ENCODE results near the gene PTAFR.
A peak's percentile ranks its signal among the peaks of the same experiment; 100 is the strongest.
"Not testable (repeated sequence)": the region's sequence is repeated elsewhere in the genome, so short reads cannot be mapped to it uniquely, and the experiment has no call there.

Gene PTAFR

DNA sequence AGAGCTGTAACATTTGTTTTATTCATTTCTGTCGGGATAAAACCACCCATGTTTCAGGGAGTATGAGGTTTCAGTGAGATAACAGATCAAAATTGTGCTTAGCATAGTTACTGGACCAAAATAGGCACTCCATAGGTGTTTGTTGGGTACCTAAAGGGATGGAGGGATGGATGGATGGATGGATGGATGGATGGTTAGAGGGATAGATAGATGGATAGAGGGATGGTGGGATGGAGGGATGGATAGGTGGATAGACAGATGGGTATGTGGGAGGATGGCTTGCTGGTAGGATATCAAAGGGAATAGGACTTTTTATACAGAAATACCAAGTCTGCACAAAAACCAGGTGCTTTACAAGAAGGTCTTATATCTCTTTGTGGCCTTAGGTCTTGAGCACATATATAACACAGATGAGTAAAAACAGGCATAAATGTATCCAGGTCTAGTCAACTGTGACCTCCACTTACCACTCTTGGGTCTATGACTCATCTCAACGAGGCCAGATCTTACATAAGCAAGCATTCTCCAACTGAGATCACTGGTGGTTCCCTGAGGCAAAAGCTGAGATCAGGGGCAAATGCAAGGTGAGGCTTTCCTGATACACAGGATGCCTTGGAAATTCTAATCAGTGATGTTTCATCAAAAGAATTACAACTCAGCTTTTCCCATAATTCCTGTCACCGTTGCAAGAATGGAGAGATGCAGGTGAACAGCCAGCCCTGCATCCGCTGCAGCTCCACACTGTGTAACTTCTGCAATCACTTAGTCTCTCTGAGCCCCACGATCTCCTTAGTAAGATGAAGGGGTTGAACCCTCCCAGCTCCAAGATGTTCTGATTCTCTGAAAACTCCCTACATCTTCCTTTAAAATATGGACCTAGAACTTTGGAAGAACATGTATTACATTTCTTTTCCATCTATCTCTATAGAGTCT, 32.0 kb downstream of the PTAFR start:
- H3K36me3 Mint-ChIP-seq (ENCODE audit: low read depth), result no peaks in the 10 kb centered on the region
- no peaks in the 10 kb centered on the region for H3K9me3 Mint-ChIP-seq
- H3K4me1 Mint-ChIP-seq (ENCODE audit: low read depth), result peaks cover 4% of the 10 kb centered on the region
- peaks cover 54% of the 10 kb centered on the region for H3K27me3 Mint-ChIP-seq (ENCODE audit: low read depth)
- no peak overlapping the region for H3K27ac Mint-ChIP-seq
- no peak overlapping the region for H3K4me3 Mint-ChIP-seq
- DNase-seq (ENCODE audit: low spot score), result peak; percentile 58

DNA sequence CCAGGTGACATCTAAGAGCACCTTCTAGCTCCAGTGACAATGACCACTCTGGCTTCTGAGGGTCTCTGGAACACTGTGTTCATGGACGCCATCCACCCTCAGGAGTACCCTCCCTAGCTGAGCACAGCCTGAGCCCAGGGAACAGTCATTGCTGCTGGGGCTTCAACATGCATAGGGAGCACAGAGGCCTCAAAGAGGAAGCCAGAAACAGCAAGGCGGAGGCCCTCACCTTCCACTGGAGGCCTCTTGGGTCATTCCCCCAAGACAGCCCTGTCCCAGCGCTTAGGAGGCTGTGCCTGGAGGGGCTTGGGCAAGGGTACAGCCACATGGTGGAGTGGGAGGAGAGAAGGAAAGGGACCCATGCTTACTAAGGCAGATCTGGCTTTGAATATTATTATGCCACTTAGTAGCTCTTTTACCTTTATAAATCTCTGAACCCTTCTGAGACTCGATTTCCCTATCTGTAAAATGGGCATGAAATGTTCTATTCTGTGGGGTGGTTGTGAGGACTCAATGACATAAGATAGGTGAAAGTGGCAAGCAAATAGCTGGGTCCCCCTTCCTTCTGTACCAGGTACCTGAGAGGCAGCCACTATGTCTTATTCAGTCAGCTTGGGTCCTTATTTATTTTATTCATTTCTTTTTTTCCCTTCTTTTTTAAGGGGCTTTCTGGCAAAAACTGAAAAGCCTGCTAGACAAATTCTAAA, 32.8 kb downstream of the PTAFR start:
- peaks cover 61% of the 10 kb centered on the region for H3K27me3 Mint-ChIP-seq (ENCODE audit: low read depth)
- H3K36me3 Mint-ChIP-seq (ENCODE audit: low read depth), result no peaks in the 10 kb centered on the region
- H3K4me1 Mint-ChIP-seq (ENCODE audit: low read depth), result peaks cover 4% of the 10 kb centered on the region
- no peak for DNase-seq (ENCODE audit: low spot score)
- no peak overlapping the region for H3K27ac Mint-ChIP-seq
- no peak overlapping the region for H3K4me3 Mint-ChIP-seq
- H3K9me3 Mint-ChIP-seq, result no peaks in the 10 kb centered on the region

DNA sequence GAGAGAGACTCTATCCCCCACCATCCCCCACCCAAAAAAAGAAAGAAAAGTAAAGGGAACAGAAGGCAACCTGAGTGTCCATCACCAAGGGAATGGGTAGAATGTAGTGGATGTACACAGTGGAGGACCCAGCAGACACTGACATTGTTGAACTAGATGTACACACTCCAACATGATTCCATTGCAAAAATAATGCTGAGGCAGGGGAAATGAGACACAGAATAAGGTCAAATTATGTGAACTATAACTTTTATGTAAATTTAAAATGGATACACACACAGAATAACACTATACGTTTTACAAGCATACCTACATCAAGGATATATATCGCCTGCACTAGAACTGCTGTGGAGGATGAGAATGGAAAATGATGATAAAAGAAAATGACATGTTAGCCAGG, 34.8 kb downstream of the PTAFR start:
- H3K9me3 Mint-ChIP-seq, result no peaks in the 10 kb centered on the region
- no peak overlapping the region for H3K4me3 Mint-ChIP-seq
- no peak for DNase-seq (ENCODE audit: low spot score)
- no peak overlapping the region for H3K27ac Mint-ChIP-seq
- peaks cover 4% of the 10 kb centered on the region for H3K4me1 Mint-ChIP-seq (ENCODE audit: low read depth)
- H3K27me3 Mint-ChIP-seq (ENCODE audit: low read depth), result peaks cover 66% of the 10 kb centered on the region
- H3K36me3 Mint-ChIP-seq (ENCODE audit: low read depth), result no peaks in the 10 kb centered on the region

- H3K27ac Mint-ChIP-seq; H3K36me3 Mint-ChIP-seq (ENCODE audit: low read depth): not testable (repeated sequence)
- H3K27me3 Mint-ChIP-seq (ENCODE audit: low read depth), result peaks cover 73% of the 10 kb centered on the region
Measured at GRCh38 chr1:28139866-28140265, 36.6 kb downstream of the PTAFR start.

GRCh38 chr1:28139025-28139712, 37.3 kb downstream of the PTAFR start:
- peaks cover 1% of the 10 kb centered on the region for H3K4me1 Mint-ChIP-seq (ENCODE audit: low read depth)
- no peak for DNase-seq (ENCODE audit: low spot score)
- peaks cover 75% of the 10 kb centered on the region for H3K27me3 Mint-ChIP-seq (ENCODE audit: low read depth)
- no peak overlapping the region for H3K4me3 Mint-ChIP-seq
- no peaks in the 10 kb centered on the region for H3K9me3 Mint-ChIP-seq
- H3K36me3 Mint-ChIP-seq (ENCODE audit: low read depth), result no peaks in the 10 kb centered on the region
- no peak overlapping the region for H3K27ac Mint-ChIP-seq

More at GRCh38 chr1:28139866-28140265, 36.6 kb downstream of the PTAFR start:
- DNase-seq (ENCODE audit: low spot score); H3K9me3 Mint-ChIP-seq; H3K4me3 Mint-ChIP-seq; H3K4me1 Mint-ChIP-seq (ENCODE audit: low read depth): not testable (repeated sequence)

- Mint-ChIP-seq H3K27ac (no peak overlapping the region), H3K4me1 (ENCODE audit: low read depth) (no peaks in the 10 kb centered on the region), H3K4me3 (no peak overlapping the region), H3K27me3 (ENCODE audit: low read depth) (peaks cover 79% of the 10 kb centered on the region), H3K9me3 (no peaks in the 10 kb centered on the region), H3K36me3 (ENCODE audit: low read depth) (no peaks in the 10 kb centered on the region)
- no peak for DNase-seq (ENCODE audit: low spot score)
Measured at GRCh38 chr1:28136922-28137613, 39.4 kb downstream of the PTAFR start.

- H3K27ac Mint-ChIP-seq, result no peak overlapping the region
- no peaks in the 10 kb centered on the region for H3K4me1 Mint-ChIP-seq (ENCODE audit: low read depth)
- DNase-seq (ENCODE audit: low spot score), result no peak
- H3K27me3 Mint-ChIP-seq (ENCODE audit: low read depth), result peaks cover 78% of the 10 kb centered on the region
- no peaks in the 10 kb centered on the region for H3K36me3 Mint-ChIP-seq (ENCODE audit: low read depth)
- no peaks in the 10 kb centered on the region for H3K9me3 Mint-ChIP-seq
- H3K4me3 Mint-ChIP-seq, result no peak overlapping the region
Measured at GRCh38 chr1:28136169-28136921, 40.1 kb downstream of the PTAFR start.

- DNase-seq (ENCODE audit: low spot score), result no peak
- Mint-ChIP-seq H3K4me3 (no peak overlapping the region), H3K4me1 (ENCODE audit: low read depth) (no peaks in the 10 kb centered on the region), H3K9me3 (no peaks in the 10 kb centered on the region), H3K27me3 (ENCODE audit: low read depth) (peaks cover 85% of the 10 kb centered on the region), H3K36me3 (ENCODE audit: low read depth) (no peaks in the 10 kb centered on the region), H3K27ac (no peak overlapping the region)
Measured at GRCh38 chr1:28135371-28136168, 40.9 kb downstream of the PTAFR start.

DNA sequence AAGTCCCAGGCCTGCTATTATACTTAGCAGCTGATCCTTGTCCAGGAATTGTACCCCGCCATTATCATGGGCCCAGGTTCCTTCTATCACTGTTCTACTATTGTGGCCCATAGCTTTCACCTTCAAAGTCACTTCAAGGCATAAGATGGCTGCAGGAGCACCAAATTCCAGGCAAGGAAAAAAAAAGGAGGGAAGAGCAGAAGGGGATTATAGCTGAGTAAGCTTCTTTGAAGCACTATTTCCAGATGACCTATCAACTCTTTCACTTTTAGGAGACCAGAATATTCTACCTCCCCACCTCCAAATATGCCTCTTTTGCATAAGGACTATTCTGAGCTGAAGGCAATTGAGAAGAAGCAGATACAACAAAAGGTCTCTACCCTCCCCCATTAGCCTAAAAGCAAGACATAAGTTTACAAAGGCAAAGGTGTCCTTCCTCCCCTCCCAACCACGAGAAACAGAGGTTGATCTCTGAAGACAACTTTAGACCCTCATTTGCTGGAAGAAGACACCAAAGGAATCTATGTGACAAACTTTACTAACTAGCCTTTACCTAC, 41.8 kb downstream of the PTAFR start:
- Mint-ChIP-seq H3K27me3 (ENCODE audit: low read depth) (peaks cover 89% of the 10 kb centered on the region), H3K9me3 (no peaks in the 10 kb centered on the region), H3K4me3 (no peak overlapping the region), H3K27ac (no peak overlapping the region), H3K4me1 (ENCODE audit: low read depth) (no peaks in the 10 kb centered on the region), H3K36me3 (ENCODE audit: low read depth) (no peaks in the 10 kb centered on the region)
- DNase-seq (ENCODE audit: low spot score), result no peak

GRCh38 chr1:28132171-28133167, 44.0 kb downstream of the PTAFR start:
- no peaks in the 10 kb centered on the region for H3K36me3 Mint-ChIP-seq (ENCODE audit: low read depth)
- no peaks in the 10 kb centered on the region for H3K4me1 Mint-ChIP-seq (ENCODE audit: low read depth)
- no peak for DNase-seq (ENCODE audit: low spot score)
- no peak overlapping the region for H3K27ac Mint-ChIP-seq
- H3K4me3 Mint-ChIP-seq, result no peak overlapping the region
- no peaks in the 10 kb centered on the region for H3K9me3 Mint-ChIP-seq
- H3K27me3 Mint-ChIP-seq (ENCODE audit: low read depth), result peaks cover 89% of the 10 kb centered on the region

DNA sequence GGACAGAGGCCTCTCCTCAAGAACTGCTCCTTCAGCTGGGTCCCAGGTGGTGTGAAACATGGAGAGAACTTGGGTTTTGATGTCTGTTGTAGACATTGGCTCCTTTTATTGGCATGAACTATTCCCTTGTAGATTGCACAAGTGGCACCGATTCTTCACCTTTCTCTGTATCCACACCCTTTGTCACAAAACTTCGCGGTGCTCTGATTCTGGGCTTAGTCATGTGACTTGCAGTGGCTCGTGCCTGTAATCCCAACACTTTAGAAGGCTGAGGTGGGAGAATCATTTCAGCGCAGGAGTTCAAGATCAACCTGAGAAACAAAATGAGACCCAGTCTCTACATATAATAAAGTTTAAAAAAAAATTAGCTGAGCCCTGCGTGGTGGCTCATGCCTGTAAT, 45.6 kb downstream of the PTAFR start:
- Mint-ChIP-seq H3K36me3 (ENCODE audit: low read depth) (no peaks in the 10 kb centered on the region), H3K27ac (no peak overlapping the region), H3K4me1 (ENCODE audit: low read depth) (no peaks in the 10 kb centered on the region), H3K27me3 (ENCODE audit: low read depth) (peaks cover 83% of the 10 kb centered on the region), H3K9me3 (no peaks in the 10 kb centered on the region), H3K4me3 (no peak overlapping the region)
- DNase-seq (ENCODE audit: low spot score), result no peak

Measured in T-helper 2 cell treated with Interferon-gamma antibody and Interleukin-4, amounts not matched to agents 5 μg/mL and 100 μg/mL, for 36 hours (primary cell).